Measurements from ENCODE around the gene NOXO1.

The NOXO1 gene

GRCh38 chr16:1979271-1980029, 1.8 kb downstream of the NOXO1 start:
- DNase-seq (ENCODE audit: low read depth in 3 of 3): no peak

GRCh38 chr16:1978476-1979120, 2.7 kb downstream of the NOXO1 start:
- no peak for DNase-seq (ENCODE audit: low read depth in 3 of 3)

- no peak for DNase-seq (ENCODE audit: low read depth in 3 of 3)
Observed at GRCh38 chr16:1977875-1978268, 3.4 kb downstream of the NOXO1 start.

- no peak for DNase-seq (ENCODE audit: low read depth in 3 of 3)
Observed at GRCh38 chr16:1976951-1977874, 4.1 kb downstream of the NOXO1 start.

- DNase-seq (ENCODE audit: low read depth in 3 of 3): no peak
Observed at GRCh38 chr16:1976216-1976520, 5.1 kb downstream of the NOXO1 start.

GRCh38 chr16:1975432-1976215, 5.6 kb downstream of the NOXO1 start:
- no peak for DNase-seq (ENCODE audit: low read depth in 3 of 3)

GRCh38 chr16:1974157-1975070, 6.9 kb downstream of the NOXO1 start:
- no peak for DNase-seq (ENCODE audit: low read depth in 3 of 3)

GRCh38 chr16:1973461-1974156, 7.7 kb downstream of the NOXO1 start:
- DNase-seq (ENCODE audit: low read depth in 3 of 3): no peak

- no peak for DNase-seq (ENCODE audit: low read depth in 3 of 3)
Observed at GRCh38 chr16:1972490-1972877, 8.8 kb downstream of the NOXO1 start.

- DNase-seq (ENCODE audit: low read depth in 3 of 3): peak; percentile 91 to 93 (median 92)
Observed at GRCh38 chr16:1971796-1972489, 9.3 kb downstream of the NOXO1 start, which contains the start of gene TBL3. Gene TBL3, plus strand, starts transcription at chr16:1972053. Its CDS starts 112 bp downstream, at chr16:1972165.

- no peak for DNase-seq (ENCODE audit: low read depth in 3 of 3)
Observed at GRCh38 chr16:1968146-1968953, 12.9 kb downstream of the NOXO1 start.

GRCh38 chr16:1966460-1966859, 14.8 kb downstream of the NOXO1 start, which contains the start of gene RNF151:
Gene RNF151, plus strand, starts transcription at chr16:1966856. Its CDS starts 26 bp downstream, at chr16:1966882.
- DNase-seq (ENCODE audit: low read depth in 3 of 3): no peak

- DNase-seq (ENCODE audit: low read depth in 3 of 3): no peak
Observed at GRCh38 chr16:1965396-1966001, 15.8 kb downstream of the NOXO1 start.

- peak; percentile 95 to 98 (median 95) for DNase-seq (ENCODE audit: low read depth in 3 of 3)
Observed at GRCh38 chr16:1964506-1965395, 16.5 kb downstream of the NOXO1 start, which contains the start of gene RPS2. Gene RPS2, minus strand, starts transcription at chr16:1964826. Its CDS starts 201 bp downstream, at chr16:1964625.

GRCh38 chr16:1963806-1964505, 17.3 kb downstream of the NOXO1 start:
- DNase-seq (ENCODE audit: low read depth in 3 of 3): no peak

Data from stimulated activated CD4-positive, alpha-beta T cell treated with anti-CD3 and anti-CD28 coated beads, TNF-alpha, amount 100 ng/mL, for 48 hours (primary cell).